Measurements from ENCODE around the gene FAM53A.

DNA sequence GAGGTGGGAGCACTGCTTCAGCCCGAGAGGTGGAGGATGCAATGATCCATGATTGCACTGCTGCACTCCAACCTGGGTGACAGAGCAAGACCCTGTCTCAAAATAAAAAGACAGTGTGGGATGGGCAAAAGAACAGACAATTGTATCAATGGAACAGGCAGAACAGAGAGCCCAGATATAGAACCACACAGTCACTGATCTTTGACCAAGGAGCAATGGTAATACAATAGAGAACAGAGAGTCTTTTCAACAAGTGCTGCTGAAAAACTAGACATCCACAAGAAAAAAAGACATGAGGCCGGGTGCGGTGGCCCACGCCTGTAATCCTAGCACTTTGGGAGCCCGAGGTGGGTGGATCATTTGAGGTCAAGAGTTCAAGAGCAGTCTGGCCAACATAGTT lies 5.9 kb downstream of the FAM53A start:
- TF ChIP-seq, protein P1, sequence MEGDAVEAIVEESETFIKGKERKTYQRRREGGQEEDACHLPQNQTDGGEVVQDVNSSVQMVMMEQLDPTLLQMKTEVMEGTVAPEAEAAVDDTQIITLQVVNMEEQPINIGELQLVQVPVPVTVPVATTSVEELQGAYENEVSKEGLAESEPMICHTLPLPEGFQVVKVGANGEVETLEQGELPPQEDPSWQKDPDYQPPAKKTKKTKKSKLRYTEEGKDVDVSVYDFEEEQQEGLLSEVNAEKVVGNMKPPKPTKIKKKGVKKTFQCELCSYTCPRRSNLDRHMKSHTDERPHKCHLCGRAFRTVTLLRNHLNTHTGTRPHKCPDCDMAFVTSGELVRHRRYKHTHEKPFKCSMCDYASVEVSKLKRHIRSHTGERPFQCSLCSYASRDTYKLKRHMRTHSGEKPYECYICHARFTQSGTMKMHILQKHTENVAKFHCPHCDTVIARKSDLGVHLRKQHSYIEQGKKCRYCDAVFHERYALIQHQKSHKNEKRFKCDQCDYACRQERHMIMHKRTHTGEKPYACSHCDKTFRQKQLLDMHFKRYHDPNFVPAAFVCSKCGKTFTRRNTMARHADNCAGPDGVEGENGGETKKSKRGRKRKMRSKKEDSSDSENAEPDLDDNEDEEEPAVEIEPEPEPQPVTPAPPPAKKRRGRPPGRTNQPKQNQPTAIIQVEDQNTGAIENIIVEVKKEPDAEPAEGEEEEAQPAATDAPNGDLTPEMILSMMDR (IDR thresholded peaks at IDR 0.05 in 8 of 11, conservative IDR thresholded peaks at IDR 0.05 in 3 of 11): no peak
- no peak for TF ChIP-seq POLR2A (IDR thresholded peaks at IDR 0.05)
- no peak for TF ChIP-seq POLR2AphosphoS5 (IDR thresholded peaks at IDR 0.05)
